GM12873 (cell line): ENCODE measurements around the gene ARPC5.

ENCODE experiments used
- TF ChIP-seq, protein P1 (sequence below): IDR thresholded peaks from 2 replicates; pipeline ENCODE4 v1.5.1; 2012; ENCODE audit warnings: low read depth, mild to moderate bottlenecking, moderate library complexity, low read length, control low read depth; ENCODE audit not compliant: insufficient read depth; ENCODE audit errors: missing control alignments

The ARPC5 gene

DNA sequence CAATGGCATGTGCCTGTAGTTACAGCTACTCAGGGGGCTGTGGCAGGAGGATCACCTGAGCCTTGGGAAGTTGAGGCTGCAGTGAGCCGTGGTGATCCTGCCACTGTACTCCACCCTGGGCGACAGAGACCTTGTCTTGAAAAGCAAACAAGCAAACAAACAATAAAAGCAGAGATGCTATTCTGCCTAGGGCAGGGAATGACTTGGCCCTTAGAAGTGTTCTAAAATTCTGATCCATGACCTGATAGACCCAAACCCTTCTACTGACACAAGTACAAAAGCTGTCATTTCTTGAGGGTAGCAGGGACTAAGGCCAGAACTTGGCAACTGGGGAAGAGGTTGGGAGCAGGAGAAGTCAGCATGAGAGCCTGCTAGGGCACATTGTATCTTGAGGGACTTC lies 29.7 kb downstream of the ARPC5 start:
- TF ChIP-seq, protein P1, sequence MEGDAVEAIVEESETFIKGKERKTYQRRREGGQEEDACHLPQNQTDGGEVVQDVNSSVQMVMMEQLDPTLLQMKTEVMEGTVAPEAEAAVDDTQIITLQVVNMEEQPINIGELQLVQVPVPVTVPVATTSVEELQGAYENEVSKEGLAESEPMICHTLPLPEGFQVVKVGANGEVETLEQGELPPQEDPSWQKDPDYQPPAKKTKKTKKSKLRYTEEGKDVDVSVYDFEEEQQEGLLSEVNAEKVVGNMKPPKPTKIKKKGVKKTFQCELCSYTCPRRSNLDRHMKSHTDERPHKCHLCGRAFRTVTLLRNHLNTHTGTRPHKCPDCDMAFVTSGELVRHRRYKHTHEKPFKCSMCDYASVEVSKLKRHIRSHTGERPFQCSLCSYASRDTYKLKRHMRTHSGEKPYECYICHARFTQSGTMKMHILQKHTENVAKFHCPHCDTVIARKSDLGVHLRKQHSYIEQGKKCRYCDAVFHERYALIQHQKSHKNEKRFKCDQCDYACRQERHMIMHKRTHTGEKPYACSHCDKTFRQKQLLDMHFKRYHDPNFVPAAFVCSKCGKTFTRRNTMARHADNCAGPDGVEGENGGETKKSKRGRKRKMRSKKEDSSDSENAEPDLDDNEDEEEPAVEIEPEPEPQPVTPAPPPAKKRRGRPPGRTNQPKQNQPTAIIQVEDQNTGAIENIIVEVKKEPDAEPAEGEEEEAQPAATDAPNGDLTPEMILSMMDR: no peak

DNA sequence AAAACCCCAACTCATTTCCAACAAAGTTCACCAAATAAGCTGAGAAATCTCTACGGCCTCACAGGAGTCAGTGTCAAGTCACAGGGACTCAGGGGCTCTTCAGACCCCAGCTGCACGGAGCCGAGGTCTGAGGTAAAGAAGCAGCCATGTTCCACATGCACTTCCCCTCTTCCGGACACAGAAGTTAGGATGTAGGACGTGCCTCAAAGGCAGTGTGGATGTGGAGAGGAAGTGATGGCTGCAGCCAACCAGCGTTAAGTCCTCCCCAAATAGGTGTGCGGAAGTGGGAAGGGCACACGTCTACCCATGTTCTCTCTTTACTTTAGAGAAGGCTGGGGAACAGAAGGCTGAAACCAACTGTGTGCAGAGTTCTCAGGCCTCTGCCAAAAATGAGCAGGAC lies 30.8 kb downstream of the ARPC5 start:
- TF ChIP-seq, protein P1: no peak

DNA sequence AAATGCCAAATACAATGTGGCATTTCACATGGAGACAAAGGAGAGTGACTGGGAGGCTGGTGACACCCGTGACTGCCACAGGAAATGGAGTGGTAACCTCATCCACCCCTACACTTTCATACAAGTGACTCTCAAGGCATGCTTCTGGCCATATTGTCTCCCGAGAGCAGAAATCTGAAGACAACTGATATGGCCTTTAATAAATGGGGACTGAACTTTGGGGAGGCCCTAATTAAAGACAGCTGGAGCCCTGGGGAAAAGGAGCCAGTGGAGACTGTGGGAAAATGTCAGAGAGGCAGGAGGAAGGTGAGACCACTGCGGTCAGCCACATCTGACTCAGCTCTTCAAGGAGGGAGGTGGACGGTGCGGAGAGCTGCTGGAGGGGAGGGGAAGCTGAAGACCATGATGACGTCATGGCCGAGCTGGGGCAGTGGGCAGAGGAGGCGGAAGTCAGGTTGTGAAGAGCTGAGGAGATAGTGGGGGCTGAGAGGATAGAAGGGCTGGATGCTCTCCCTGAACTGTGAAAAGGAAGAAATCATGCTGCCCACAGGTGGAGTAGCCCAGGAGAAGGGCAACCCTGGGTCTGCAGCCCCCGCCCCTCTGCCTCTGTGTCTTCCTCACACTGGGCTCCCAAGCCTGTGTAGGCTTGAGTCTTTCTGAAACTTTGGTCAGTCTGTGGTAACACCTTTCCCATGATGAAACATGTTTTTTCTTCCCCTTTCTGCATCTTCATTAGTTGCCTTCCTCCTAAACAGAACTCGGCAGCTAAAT lies 31.4 kb downstream of the ARPC5 start:
- TF ChIP-seq, protein P1: no peak

DNA sequence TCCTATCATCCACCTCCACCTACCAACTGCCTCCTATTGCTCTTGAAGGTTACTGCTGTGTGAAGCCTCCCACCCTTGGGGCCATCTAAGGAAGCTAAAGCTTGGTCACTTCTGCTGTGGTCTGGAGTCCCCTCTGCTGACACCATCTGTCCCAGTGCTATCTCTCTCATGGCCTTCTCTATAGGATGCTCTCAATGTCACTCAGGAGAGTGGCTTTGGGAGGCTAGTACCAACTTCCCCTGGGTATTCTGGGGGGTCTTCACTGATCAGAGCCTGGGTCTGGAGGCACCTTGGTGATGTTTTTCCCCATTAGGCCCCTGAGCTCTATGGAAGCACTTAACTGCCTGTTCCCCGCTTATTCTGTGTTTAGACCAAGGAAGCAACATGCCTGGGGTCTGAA lies 33.1 kb downstream of the ARPC5 start:
- TF ChIP-seq, protein P1: no peak

DNA sequence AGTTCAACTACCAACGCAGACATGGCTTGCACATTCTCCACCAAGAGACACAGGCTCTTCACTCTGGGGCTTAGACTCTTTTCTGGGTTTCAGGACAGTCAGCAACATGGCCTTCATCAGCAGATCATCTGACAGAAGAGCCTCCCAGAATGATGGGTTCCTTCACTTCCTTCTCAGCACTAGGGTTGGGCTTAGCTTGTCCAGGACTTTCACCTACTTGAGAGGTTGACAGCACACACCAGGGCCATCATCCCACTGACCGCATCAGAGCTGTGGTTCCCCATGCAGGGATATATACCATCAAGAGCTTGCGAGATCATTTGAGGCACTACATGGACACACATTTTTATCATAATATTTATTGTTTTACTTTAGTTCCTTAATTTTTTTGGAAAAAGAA lies 34.9 kb downstream of the ARPC5 start:
- TF ChIP-seq, protein P1: no peak

DNA sequence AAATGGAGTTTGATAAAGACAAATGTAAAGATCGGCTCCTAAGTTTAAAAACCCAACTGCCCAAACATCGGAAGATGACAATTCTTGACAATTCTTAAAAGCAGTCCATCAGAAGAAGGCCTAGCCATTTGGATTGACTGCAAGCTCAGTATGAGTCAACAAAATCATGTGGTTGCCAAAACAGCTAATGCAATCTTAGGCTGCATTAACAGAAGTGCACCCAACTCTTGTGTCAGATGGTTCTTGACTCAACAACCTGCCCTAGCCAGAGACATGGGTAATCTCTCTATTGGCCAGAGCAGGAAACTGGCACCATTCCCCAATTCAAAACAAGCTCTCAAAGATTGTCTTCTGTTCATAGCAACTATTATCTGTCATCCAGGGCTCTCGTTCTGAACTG lies 35.4 kb downstream of the ARPC5 start:
- TF ChIP-seq, protein P1: no peak

DNA sequence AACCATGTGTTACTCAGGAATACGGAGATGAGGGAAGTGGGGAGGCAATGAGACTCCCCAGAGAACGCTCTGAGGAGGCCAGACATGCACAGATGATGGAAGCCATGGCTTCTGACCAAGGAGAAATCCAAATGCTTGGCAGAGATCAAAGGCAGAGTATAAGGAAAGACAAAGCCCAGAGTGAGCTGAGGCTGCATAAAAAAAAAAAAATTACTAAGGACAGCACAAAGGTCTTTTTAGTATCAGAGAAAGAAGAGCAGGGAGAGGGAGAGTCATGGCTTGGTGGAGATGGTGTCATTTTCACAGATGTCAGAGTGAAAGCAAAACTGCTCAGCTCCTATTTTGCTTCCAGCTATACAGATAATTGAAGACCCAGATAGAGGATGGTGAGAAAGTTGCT lies 37.2 kb downstream of the ARPC5 start:
- TF ChIP-seq, protein P1: no peak
